ENCODE results near the gene CABP1. TPM values are rescaled to one million over a fixed set of nuclear protein-coding genes. Genes with fewer than 3 reads are reported as not detected.
A peak's percentile ranks its signal among the peaks of the same experiment; 100 is the strongest.
"Not testable (repeated sequence)": the region's sequence is repeated elsewhere in the genome, so short reads cannot be mapped to it uniquely, and the experiment has no call there.

Gene CABP1
- total RNA-seq, 3 donors from 2014 or later = 0.51 to 1.8 (median 1.2) TPM

GRCh38 chr12:120668091-120668867, 27.9 kb downstream of the CABP1 start:
- DNase-seq = no peak
- ATAC-seq = no peak
- intact Hi-C loops (cut with DNase I, micrococcal nuclease) = no loop called here
- H3K36me3 ChIP-seq (ENCODE audit: low read depth) = no peaks in the 10 kb centered on the region
- no peak overlapping the region for H3K4me3 ChIP-seq
- no peak for TF ChIP-seq CTCF (IDR thresholded peaks at IDR 0.05)
- H3K4me1 ChIP-seq (ENCODE audit: low read depth) = peaks cover 6% of the 10 kb centered on the region
- H3K9me3 ChIP-seq = no peaks in the 10 kb centered on the region

- Histone ChIP-seq H3K9me3 (no peaks in the 10 kb centered on the region), H3K36me3 (ENCODE audit: low read depth) (no peaks in the 10 kb centered on the region), H3K4me1 (ENCODE audit: low read depth) (peaks cover 6% of the 10 kb centered on the region), H3K4me3 (no peak overlapping the region)
- TF ChIP-seq CTCF (IDR thresholded peaks at IDR 0.05) = no peak
- peak; percentile 87 for ATAC-seq
- intact Hi-C loops (cut with DNase I, micrococcal nuclease) = no loop called here
- DNase-seq = peak in 2 of 3 donors; percentile 61 to 65
These were observed 28.7 kb downstream of the CABP1 start for GRCh38 chr12:120668868-120669840.

GRCh38 chr12:120670237-120670636, 29.8 kb downstream of the CABP1 start:
- ATAC-seq = peak; percentile 62

GRCh38 chr12:120670667-120671066, 30.2 kb downstream of the CABP1 start:
- Histone ChIP-seq H3K4me3 (no peak overlapping the region), H3K36me3 (ENCODE audit: low read depth) (no peaks in the 10 kb centered on the region), H3K4me1 (ENCODE audit: low read depth) (peaks cover 6% of the 10 kb centered on the region), H3K9me3 (no peaks in the 10 kb centered on the region)
- no peak for DNase-seq
- ATAC-seq = peak; percentile 46
- intact Hi-C loops (cut with DNase I, micrococcal nuclease) = no loop called here
- TF ChIP-seq CTCF (IDR thresholded peaks at IDR 0.05) = no peak

More at GRCh38 chr12:120670237-120670636, 29.8 kb downstream of the CABP1 start:
- H3K4me3 ChIP-seq; DNase-seq; H3K36me3 ChIP-seq (ENCODE audit: low read depth); H3K4me1 ChIP-seq (ENCODE audit: low read depth); H3K9me3 ChIP-seq; intact Hi-C loops (cut with DNase I, micrococcal nuclease): not testable (repeated sequence)

- no peak for TF ChIP-seq CTCF (IDR thresholded peaks at IDR 0.05)
- no peak overlapping the region for H3K4me3 ChIP-seq
- DNase-seq (no peak), ATAC-seq (no peak)
- H3K9me3 ChIP-seq = no peaks in the 10 kb centered on the region
- H3K4me1 ChIP-seq (ENCODE audit: low read depth) = peaks cover 3% of the 10 kb centered on the region
- intact Hi-C loops (cut with DNase I, micrococcal nuclease) = no loop called here
- H3K36me3 ChIP-seq (ENCODE audit: low read depth) = no peaks in the 10 kb centered on the region
These were observed 33.7 kb downstream of the CABP1 start for GRCh38 chr12:120674097-120674636.
